CD4-positive, alpha-beta T cell treated with Interleukin-17A for 4 hours (primary cell): ENCODE measurements around the gene CNGB1.
"Not testable (repeated sequence)": the region's sequence is repeated elsewhere in the genome, so short reads cannot be mapped to it uniquely, and the experiment has no call there.

Experiments
- DNase-seq: peaks from one replicate; pipeline ENCODE4 v3.0.0-alpha.2; 2020; ENCODE audit warnings: mixed read lengths

Gene CNGB1

GRCh38 chr16:57846931-57847330 lies 124.0 kb downstream of the CNGB1 start:
- not testable (repeated sequence) for DNase-seq

- DNase-seq = no peak
Observed at GRCh38 chr16:57846078-57846697, 124.7 kb downstream of the CNGB1 start.

- no peak for DNase-seq
Observed at GRCh38 chr16:57845115-57845514, 125.8 kb downstream of the CNGB1 start.

DNA sequence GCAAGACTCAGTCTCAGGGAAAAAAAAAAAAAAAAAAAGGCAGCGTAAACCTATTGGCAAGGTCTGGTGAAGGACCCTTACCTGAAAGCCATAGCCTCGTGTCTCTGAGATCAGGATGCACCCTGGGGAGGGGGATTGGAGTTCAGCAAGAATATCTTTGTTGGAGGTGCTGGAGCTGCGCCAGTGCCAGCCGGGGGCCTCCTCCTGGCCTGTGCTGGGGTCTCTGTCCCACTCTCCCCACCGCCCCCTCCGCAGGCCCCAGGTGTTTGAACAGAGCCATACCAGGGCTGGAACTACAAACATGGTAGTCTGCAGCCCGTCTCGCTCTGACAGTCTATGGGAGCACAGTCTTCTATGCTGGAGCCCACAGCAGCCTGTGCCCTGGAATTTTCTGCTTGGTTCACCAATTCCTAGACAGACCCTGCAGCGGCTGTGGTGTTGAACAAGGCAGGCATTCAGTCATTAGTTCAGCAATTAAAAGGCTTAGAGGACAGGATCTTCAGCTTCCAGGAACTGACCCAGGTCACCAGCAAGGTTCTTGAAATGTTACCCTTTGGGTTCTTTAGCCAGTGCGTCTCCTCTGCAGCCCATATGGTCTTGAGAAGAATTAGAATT lies 126.4 kb downstream of the CNGB1 start:
- DNase-seq = no peak

GRCh38 chr16:57843400-57843799 lies 127.5 kb downstream of the CNGB1 start:
- DNase-seq = no peak

DNA sequence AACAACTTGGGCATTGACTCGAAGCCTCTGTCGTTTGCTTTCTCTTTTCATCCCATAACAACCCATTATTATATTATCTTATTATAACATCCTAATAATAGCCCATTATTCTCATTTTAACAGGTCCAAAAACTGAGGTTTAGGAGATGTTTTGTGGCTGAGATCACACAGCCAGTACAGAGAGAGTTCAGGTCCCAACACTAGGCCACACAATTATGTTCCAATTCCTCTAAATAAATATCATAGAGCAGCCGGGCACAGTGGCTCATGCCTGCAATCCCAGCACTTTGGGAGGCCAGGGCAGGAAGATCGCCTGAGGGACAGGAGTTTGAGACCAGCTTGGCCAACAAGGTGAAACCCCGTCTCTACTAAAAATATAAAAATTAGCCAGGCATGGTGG lies 128.3 kb downstream of the CNGB1 start:
- no peak for DNase-seq

DNA sequence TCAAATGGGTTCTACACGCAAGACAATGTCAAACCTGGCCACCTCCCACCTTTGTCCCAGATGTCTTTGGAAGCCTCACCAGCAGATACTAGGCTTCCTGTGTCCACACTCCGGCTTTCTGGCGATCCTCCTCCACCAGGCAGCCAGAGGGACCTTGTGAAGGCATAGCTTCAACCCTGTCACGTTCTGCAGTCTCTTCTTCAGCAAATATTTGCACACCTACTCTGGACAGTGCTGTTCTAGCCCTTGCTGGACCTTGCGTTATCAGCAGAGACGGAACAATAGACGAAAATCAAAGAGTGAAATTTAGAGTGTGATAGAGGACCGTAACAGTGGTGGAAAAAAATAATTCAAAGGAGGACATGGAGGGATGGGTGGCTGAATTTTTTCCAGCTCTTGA lies 130.1 kb downstream of the CNGB1 start:
- DNase-seq = no peak

DNA sequence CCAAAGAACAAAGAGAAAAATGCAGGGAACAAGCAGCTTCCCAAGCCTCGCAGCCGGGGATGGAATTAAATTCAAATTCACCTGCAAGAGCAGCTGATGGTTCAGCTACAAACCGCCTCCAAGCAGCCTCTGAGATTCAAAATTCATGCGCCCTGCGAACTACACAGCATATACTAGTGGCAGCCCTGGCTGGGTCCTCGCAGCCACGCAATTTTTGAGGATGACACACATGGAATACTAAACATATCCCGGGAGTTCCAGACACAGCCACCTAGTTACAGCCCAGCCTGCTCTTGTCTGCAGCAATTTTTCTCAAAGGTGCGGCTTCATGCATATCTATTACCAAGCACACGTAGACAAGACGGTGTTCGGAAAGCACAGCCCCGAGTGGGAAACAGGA lies 132.8 kb downstream of the CNGB1 start:
- no peak for DNase-seq

DNA sequence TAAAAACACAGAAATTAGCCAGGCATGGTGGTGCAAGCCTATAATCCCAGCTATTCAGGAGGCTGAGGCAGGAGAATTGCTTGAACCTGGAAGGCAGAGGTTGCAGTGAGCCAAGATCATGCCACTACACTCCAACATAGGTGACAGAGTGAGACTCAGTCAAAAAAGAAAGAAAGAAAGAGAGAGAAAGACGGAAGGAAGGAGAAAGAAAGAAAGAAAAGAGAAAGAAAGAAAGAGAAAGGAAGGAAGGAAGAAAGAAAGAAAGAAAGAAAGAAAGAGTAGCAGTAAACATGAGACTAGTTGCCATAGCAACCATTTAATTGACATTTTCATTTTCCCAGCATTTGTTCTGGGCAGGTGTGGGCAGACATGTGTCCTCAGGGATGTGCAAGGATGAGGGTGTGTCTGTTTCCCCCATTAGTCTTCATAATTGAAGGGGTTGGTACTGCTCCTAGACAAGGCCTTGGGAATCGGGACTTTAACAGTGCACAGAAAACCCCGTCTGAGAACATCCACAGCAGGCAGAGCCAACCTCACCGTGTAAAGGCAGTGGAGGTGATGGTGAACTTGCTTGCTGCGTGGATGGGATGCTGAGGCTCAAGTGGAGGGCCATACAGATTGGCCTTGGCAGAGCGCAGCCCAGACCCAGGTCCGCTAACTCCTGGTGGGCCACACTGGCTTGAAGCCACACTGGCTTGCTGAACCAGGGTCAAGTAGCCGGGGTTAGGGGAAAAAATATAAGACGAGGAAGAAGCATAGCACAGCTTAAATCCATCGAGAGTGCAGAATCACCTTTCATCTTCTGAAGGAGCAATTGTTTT lies 133.4 kb downstream of the CNGB1 start:
- DNase-seq = no peak

GRCh38 chr16:57835439-57835838 lies 135.5 kb downstream of the CNGB1 start:
- DNase-seq = not testable (repeated sequence)

GRCh38 chr16:57834936-57835335 lies 136.0 kb downstream of the CNGB1 start:
- no peak for DNase-seq
